ENCODE results near the gene BAIAP2. TPM values are rescaled to one million over a fixed set of nuclear protein-coding genes. Genes with fewer than 3 reads are reported as not detected.

The BAIAP2 gene
- total RNA-seq, 1 experiment from 2014 or later: 57.7 TPM

- Histone ChIP-seq H3K27me3 (replicated peaks; ENCODE audit: control insufficient read depth, insufficient read depth, low read length) (no peaks in the 10 kb centered on the region), H3K4me1 (no peaks in the 10 kb centered on the region), H3K4me3 (ENCODE audit: low read depth, low read length) (no peak overlapping the region), H3K36me3 (ENCODE audit: control insufficient read depth, insufficient read depth, low read length) (no peaks in the 10 kb centered on the region), H3K9me3 (no peaks in the 10 kb centered on the region)
- Mint-ChIP-seq H3K27ac (ENCODE audit: unreplicated experiment) (no peak overlapping the region), H3K4me3 (ENCODE audit: unreplicated experiment) (no peak overlapping the region), H3K36me3 (ENCODE audit: insufficient read depth, unreplicated experiment) (peaks cover 23% of the 10 kb centered on the region), H3K9me3 (ENCODE audit: unreplicated experiment) (no peaks in the 10 kb centered on the region), H3K27me3 (ENCODE audit: insufficient read depth, unreplicated experiment) (no peaks in the 10 kb centered on the region), H3K4me1 (ENCODE audit: low read depth, unreplicated experiment) (no peaks in the 10 kb centered on the region)
- POLR2A ChIA-PET: no interaction called here
- CTCF ChIA-PET: no interaction called here
- BruUV-seq (replicated peaks): no TSS peak
- intact Hi-C loops (cut with micrococcal nuclease; ENCODE audit: unreplicated experiment): no loop called here
- no peak for TF ChIP-seq CTCF (IDR thresholded peaks at IDR 0.05; ENCODE audit: insufficient read depth in 1 of 2, low read depth in 1 of 2, low read length in 1 of 2, severe bottlenecking in 1 of 2, unreplicated experiment in 1 of 2)
- DNase-seq: no peak
These were observed 48.3 kb downstream of the BAIAP2 start for GRCh38 chr17:81083125-81083765.

GRCh38 chr17:81084680-81085419 is 49.9 kb downstream of the BAIAP2 start:
- H3K27me3 ChIP-seq (replicated peaks; ENCODE audit: control insufficient read depth, insufficient read depth, low read length): no peaks in the 10 kb centered on the region
- TF ChIP-seq CTCF (IDR thresholded peaks at IDR 0.05; ENCODE audit: insufficient read depth in 1 of 2, low read depth in 1 of 2, low read length in 1 of 2, severe bottlenecking in 1 of 2, unreplicated experiment in 1 of 2): no peak
- Mint-ChIP-seq H3K4me3 (ENCODE audit: unreplicated experiment) (no peak overlapping the region), H3K4me1 (ENCODE audit: low read depth, unreplicated experiment) (no peaks in the 10 kb centered on the region), H3K27ac (ENCODE audit: unreplicated experiment) (no peak overlapping the region), H3K36me3 (ENCODE audit: insufficient read depth, unreplicated experiment) (peaks cover 23% of the 10 kb centered on the region), H3K27me3 (ENCODE audit: insufficient read depth, unreplicated experiment) (no peaks in the 10 kb centered on the region), H3K9me3 (ENCODE audit: unreplicated experiment) (no peaks in the 10 kb centered on the region)
- BruUV-seq (replicated peaks): no TSS peak
- intact Hi-C loops (cut with micrococcal nuclease; ENCODE audit: unreplicated experiment): no loop called here
- no peaks in the 10 kb centered on the region for H3K36me3 ChIP-seq (ENCODE audit: control insufficient read depth, insufficient read depth, low read length)
- no peaks in the 10 kb centered on the region for H3K9me3 ChIP-seq
- ChIA-PET CTCF (no interaction called here), POLR2A (no interaction called here)
- H3K4me1 ChIP-seq: no peaks in the 10 kb centered on the region
- DNase-seq: no peak
- no peak overlapping the region for H3K4me3 ChIP-seq (ENCODE audit: low read depth, low read length)

- POLR2A ChIA-PET: no interaction called here
- H3K9me3 ChIP-seq: no peaks in the 10 kb centered on the region
- no peak for DNase-seq
- CTCF ChIA-PET: no interaction called here
- Mint-ChIP-seq H3K9me3 (ENCODE audit: unreplicated experiment) (no peaks in the 10 kb centered on the region), H3K36me3 (ENCODE audit: insufficient read depth, unreplicated experiment) (peaks cover 23% of the 10 kb centered on the region), H3K27me3 (ENCODE audit: insufficient read depth, unreplicated experiment) (no peaks in the 10 kb centered on the region), H3K27ac (ENCODE audit: unreplicated experiment) (no peak overlapping the region), H3K4me1 (ENCODE audit: low read depth, unreplicated experiment) (no peaks in the 10 kb centered on the region), H3K4me3 (ENCODE audit: unreplicated experiment) (no peak overlapping the region)
- intact Hi-C loops (cut with micrococcal nuclease; ENCODE audit: unreplicated experiment): no loop called here
- H3K27me3 ChIP-seq (replicated peaks; ENCODE audit: control insufficient read depth, insufficient read depth, low read length): no peaks in the 10 kb centered on the region
- TF ChIP-seq CTCF (IDR thresholded peaks at IDR 0.05; ENCODE audit: insufficient read depth in 1 of 2, low read depth in 1 of 2, low read length in 1 of 2, severe bottlenecking in 1 of 2, unreplicated experiment in 1 of 2): no peak
- no peak overlapping the region for H3K4me3 ChIP-seq (ENCODE audit: low read depth, low read length)
- BruUV-seq (replicated peaks): no TSS peak
- H3K36me3 ChIP-seq (ENCODE audit: control insufficient read depth, insufficient read depth, low read length): no peaks in the 10 kb centered on the region
- H3K4me1 ChIP-seq: no peaks in the 10 kb centered on the region
These were observed 50.5 kb downstream of the BAIAP2 start for GRCh38 chr17:81085420-81085911.

Measured in Caco-2 (cell line).